PC-9 (cell line): ENCODE results near the gene RD3L. TPM values are rescaled to one million over a fixed set of nuclear protein-coding genes. Genes with fewer than 3 reads are reported as not detected.

Source experiments
- BruUV-seq: library from RNA; stranded (reverse); fragments of 400-500 nt; replicated peaks from 2 replicates; lab custom pipeline; 2021; lab: Mats Ljungman, UMichigan
- CTCF ChIA-PET: fragments of 300-600 bp; sonication (Branson Sonifier 250); formaldehyde crosslinking; loops from one replicate; lab custom pipeline; 2022; ENCODE audit warnings: antibody characterized with exemption; lab: Charles Lee
- POLR2A ChIA-PET: fragments of 300-600 bp; sonication (Branson Sonifier 250); formaldehyde crosslinking; loops from one replicate; lab custom pipeline; 2022; ENCODE audit warnings: antibody characterized with exemption; ENCODE audit not compliant: unreplicated experiment; lab: Charles Lee
- DNase-seq, 2 experiments: peaks; one replicate each; pipeline versions ENCODE4 v3.0.0 to v3.0.0-alpha.2; 2015 to 2022; ENCODE audit warnings: mixed read lengths in 1 of 2
- H2AFZ ChIP-seq: fragments of 200-600 bp; sonication (generic); 2 replicates; pipeline ENCODE4 v1.8.1; 2017; ENCODE audit warnings: antibody characterized with exemption
- H3F3A ChIP-seq: fragments of 200-600 bp; sonication (generic); 2 replicates; pipeline ENCODE4 v1.8.1; 2017; ENCODE audit warnings: antibody characterized with exemption, mild to moderate bottlenecking, low read depth; ENCODE audit not compliant: insufficient read depth
- H3K27ac ChIP-seq: fragments of 200-600 bp; sonication (generic); 2 replicates; pipeline ENCODE4 v1.6.1; 2016; ENCODE audit warnings: mixed run types
- H3K27me3 ChIP-seq: fragments of 200-600 bp; sonication (generic); 2 replicates; pipeline ENCODE4 v1.6.1; 2016; ENCODE audit warnings: low read depth, mixed run types; ENCODE audit not compliant: insufficient read depth
- H3K36me3 ChIP-seq: fragments of 200-600 bp; sonication (generic); 2 replicates; pipeline ENCODE4 v1.6.1; 2016; ENCODE audit warnings: low read depth, mixed run types
- H3K4me1 ChIP-seq: fragments of 200-600 bp; sonication (generic); replicated peaks from 2 replicates; pipeline ENCODE4 v1.6.1; 2016; ENCODE audit warnings: mixed run types; ENCODE audit not compliant: insufficient read depth
- H3K4me2 ChIP-seq: fragments of 200-600 bp; sonication (generic); 2 replicates; pipeline ENCODE4 v1.6.1; 2017; ENCODE audit warnings: mixed run types
- H3K4me3 ChIP-seq: fragments of 200-600 bp; sonication (generic); 2 replicates; pipeline ENCODE4 v1.6.1; 2016; ENCODE audit warnings: mixed run types
- H3K79me2 ChIP-seq: fragments of 200-600 bp; sonication (generic); 2 replicates; pipeline ENCODE4 v1.6.1; 2017; ENCODE audit warnings: low read depth, mixed run types
- H3K9me2 ChIP-seq: fragments of 200-600 bp; sonication (generic); 2 replicates; pipeline ENCODE4 v1.8.1; 2017; ENCODE audit warnings: mild to moderate bottlenecking; ENCODE audit not compliant: insufficient read depth
- H3K9me3 ChIP-seq: fragments of 200-600 bp; sonication (generic); 2 replicates; pipeline ENCODE4 v1.8.1; 2016; ENCODE audit warnings: low read depth; ENCODE audit not compliant: insufficient read depth
- H4K20me1 ChIP-seq: fragments of 200-600 bp; sonication (generic); 2 replicates; pipeline ENCODE4 v1.8.1; 2017; ENCODE audit not compliant: insufficient read depth
- EZH2 ChIP-seq: fragments of 200-600 bp; sonication (generic); IDR thresholded peaks from 2 replicates; pipeline ENCODE4 v1.8.0; 2017; ENCODE audit warnings: antibody characterized with exemption, low read depth
- intact Hi-C: fragments of 100-400 bp; cut with micrococcal nuclease; formaldehyde crosslinking; loops from one replicate; pipeline ENCODE4 v1.10.0; 2022; ENCODE audit not compliant: unreplicated experiment
- total RNA-seq: library from RNA; stranded (reverse); gene quantifications from 2 replicates; pipeline ENCODE4 v1.2.3, GENCODE V29; 2021
- TF ChIP-seq, protein P1 (sequence below): fragments of 200-600 bp; sonication (generic); conservative IDR thresholded peaks from 2 replicates; pipeline ENCODE4 v1.6.1; 2017; ENCODE audit warnings: mixed run types, antibody characterized with exemption, mild to moderate bottlenecking, moderate library complexity

RD3L gene
- total RNA-seq, 1 experiment from 2014 or later: not detected

DNA sequence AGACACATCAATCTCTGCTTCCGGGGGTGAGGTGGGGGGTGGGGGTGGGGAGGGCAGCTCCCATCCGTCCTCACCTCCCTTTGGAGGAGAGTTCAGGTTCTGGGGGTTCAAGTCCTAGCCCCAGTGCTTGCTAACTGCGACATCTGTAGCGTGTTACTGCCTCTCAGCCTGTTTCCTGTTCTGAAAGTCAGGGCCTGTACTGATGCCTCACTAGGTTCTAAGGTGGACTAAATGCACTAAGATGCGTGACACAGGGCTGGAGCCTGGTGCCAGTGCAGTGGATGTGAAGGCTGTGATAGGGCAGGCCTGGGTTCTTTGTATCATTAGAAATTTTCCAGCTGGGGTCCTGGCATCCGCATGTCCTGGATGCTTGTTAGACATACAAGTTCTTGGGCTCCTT is 31.3 kb downstream of the RD3L start:
- Histone ChIP-seq H3K79me2 (0 out of 2 replicates have a peak, but pooled peaks cover 12% of the 10 kb centered on the region), H3K36me3 (peaks cover 16% of the 10 kb centered on the region; the same call in 1 of the 2 replicates), H2AFZ (no peak overlapping the region), H3K4me3 (no peak overlapping the region), H3K27me3 (no peaks in the 10 kb centered on the region), H3K9me3 (no peaks in the 10 kb centered on the region), H3K4me1 (0 out of 2 replicates have a peak, but pooled peaks cover 3% of the 10 kb centered on the region), H3K4me2 (no peak overlapping the region), H3F3A (peaks cover 25% of the 10 kb centered on the region; the same call in 1 of the 2 replicates), H4K20me1 (peaks cover 27% of the 10 kb centered on the region), H3K9me2 (no peaks in the 10 kb centered on the region), H3K27ac (no peak overlapping the region)
- intact Hi-C loops: loop anchor here (1.0 kb wide), 3 partner anchors 69 to 339 kb away; no protein-coding TSS in a partner anchor
- ChIA-PET POLR2A (no interaction called here), CTCF (interaction anchor here (0.9 to 1.3 kb wide), 2 partner anchors 102 to 106 kb away, joined by 4 to 8 read pairs; no protein-coding TSS in a partner anchor)
- no peak for TF ChIP-seq EZH2
- TF ChIP-seq, protein P1, sequence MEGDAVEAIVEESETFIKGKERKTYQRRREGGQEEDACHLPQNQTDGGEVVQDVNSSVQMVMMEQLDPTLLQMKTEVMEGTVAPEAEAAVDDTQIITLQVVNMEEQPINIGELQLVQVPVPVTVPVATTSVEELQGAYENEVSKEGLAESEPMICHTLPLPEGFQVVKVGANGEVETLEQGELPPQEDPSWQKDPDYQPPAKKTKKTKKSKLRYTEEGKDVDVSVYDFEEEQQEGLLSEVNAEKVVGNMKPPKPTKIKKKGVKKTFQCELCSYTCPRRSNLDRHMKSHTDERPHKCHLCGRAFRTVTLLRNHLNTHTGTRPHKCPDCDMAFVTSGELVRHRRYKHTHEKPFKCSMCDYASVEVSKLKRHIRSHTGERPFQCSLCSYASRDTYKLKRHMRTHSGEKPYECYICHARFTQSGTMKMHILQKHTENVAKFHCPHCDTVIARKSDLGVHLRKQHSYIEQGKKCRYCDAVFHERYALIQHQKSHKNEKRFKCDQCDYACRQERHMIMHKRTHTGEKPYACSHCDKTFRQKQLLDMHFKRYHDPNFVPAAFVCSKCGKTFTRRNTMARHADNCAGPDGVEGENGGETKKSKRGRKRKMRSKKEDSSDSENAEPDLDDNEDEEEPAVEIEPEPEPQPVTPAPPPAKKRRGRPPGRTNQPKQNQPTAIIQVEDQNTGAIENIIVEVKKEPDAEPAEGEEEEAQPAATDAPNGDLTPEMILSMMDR: no peak
- no TSS peak for BruUV-seq
- no peak for DNase-seq

DNA sequence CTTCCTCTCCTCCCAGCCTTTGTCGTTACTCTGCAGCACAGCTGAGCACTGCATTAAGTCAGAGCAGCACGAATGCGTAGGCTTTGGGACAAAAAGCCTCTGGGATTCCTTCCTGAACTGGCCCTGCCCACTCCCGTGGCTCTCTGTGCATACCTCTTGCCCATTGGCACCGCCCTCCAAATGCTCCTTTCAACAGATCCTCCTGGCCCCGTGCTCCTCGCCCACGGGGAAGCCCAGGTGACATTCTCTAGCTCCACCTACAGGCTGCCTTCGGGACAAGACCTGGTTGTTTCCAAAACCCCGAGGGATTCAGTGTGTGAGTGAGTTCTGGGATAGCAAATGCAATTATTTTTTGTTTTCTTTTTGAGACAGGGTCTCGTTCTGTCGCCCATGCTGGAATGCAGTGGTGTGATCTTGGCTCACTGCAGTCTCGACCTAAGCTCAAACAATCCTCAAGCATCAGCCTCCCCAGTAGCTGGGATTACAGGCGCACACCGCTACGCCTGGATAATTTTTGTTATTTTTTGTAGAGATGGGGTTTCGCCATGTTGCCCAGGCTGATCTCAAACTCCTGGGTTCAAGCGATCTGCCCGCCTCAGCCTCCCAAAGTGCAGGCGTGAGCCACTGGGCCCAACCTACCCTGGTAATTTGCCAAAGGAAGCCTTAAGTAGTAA is 31.9 kb downstream of the RD3L start:
- DNase-seq: peak; percentile 84 to 93
- Histone ChIP-seq H3K9me2 (no peaks in the 10 kb centered on the region), H4K20me1 (peaks cover 22% of the 10 kb centered on the region), H3K36me3 (peaks cover 16% of the 10 kb centered on the region; the same call in 1 of the 2 replicates), H3K4me1 (0 out of 2 replicates have a peak, but pooled peaks cover 3% of the 10 kb centered on the region), H3K9me3 (no peaks in the 10 kb centered on the region), H3F3A (peaks cover 25% of the 10 kb centered on the region; the same call in 1 of the 2 replicates), H3K27me3 (no peaks in the 10 kb centered on the region), H2AFZ (no peak overlapping the region), H3K4me2 (peak overlapping the region; percentile 31), H3K27ac (no peak overlapping the region), H3K79me2 (0 out of 2 replicates have a peak, but pooled peaks cover 8% of the 10 kb centered on the region), H3K4me3 (no peak overlapping the region)
- no TSS peak for BruUV-seq
- ChIA-PET CTCF (interaction anchor here (0.9 to 1.3 kb wide), 2 partner anchors 102 to 106 kb away, joined by 4 to 8 read pairs; no protein-coding TSS in a partner anchor), POLR2A (no interaction called here)
- TF ChIP-seq, protein P1: peak; percentile 87
- TF ChIP-seq EZH2: no peak
- intact Hi-C loops: loop anchor here (1.0 kb wide), 3 partner anchors 70 to 338 kb away; no protein-coding TSS in a partner anchor

DNA sequence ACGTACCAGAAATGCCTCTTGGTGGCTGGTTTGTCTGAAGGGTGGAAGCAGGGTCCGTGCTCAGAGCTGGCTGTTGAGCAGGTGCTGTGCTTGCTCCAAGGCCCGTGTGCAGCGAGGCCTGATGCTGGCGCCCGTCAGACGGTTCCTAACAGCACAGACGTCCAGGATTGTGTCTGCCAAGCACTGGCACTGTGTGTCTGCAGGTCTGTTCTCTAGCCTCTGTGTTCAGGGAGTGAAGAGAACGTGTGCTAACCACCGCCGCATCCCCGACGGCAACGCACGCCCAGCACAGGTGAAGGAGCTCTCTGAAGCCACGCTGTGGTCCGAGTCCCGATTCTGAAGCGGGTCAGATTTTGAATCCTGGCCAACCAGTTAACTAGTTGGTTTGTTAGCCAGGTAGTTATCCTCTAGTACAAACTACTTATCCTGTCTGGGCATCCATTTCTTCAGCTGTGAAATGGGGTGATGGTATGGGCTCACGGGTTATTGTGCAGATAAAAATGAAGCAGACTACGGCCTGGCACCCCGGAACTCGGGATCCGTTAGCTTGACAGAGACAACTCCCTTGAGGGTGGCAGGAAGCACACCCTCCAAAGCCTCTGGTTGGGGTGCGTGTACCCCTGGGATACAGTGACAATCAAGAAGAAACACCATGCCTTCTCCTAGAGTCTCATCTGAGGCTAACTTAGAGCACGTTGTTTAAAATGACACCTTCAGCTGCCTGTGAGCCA is 32.6 kb downstream of the RD3L start:
- H2AFZ ChIP-seq: no peak overlapping the region
- H3K4me1 ChIP-seq: 0 out of 2 replicates have a peak, but pooled peaks cover 3% of the 10 kb centered on the region
- ChIA-PET POLR2A (no interaction called here), CTCF (interaction anchor here (0.9 to 1.3 kb wide), 2 partner anchors 101 to 105 kb away, joined by 4 to 8 read pairs; no protein-coding TSS in a partner anchor)
- intact Hi-C loops: loop anchor here (1.0 kb wide), 3 partner anchors 71 to 337 kb away; no protein-coding TSS in a partner anchor
- H4K20me1 ChIP-seq: peaks cover 14% of the 10 kb centered on the region; the same call in 1 of the 2 replicates
- no peak for DNase-seq
- H3K79me2 ChIP-seq: 0 out of 2 replicates have a peak, but pooled peaks cover 5% of the 10 kb centered on the region
- H3K27ac ChIP-seq: no peak overlapping the region
- H3K36me3 ChIP-seq: peaks cover 16% of the 10 kb centered on the region; the same call in 1 of the 2 replicates
- no peak overlapping the region for H3K4me3 ChIP-seq
- H3K9me3 ChIP-seq: no peaks in the 10 kb centered on the region
- TSS peak; percentile 4 for BruUV-seq
- peak overlapping the region; percentile 31 for H3K4me2 ChIP-seq
- TF ChIP-seq, protein P1: no peak
- TF ChIP-seq EZH2: no peak
- no peaks in the 10 kb centered on the region for H3K27me3 ChIP-seq
- peaks cover 25% of the 10 kb centered on the region; the same call in 1 of the 2 replicates for H3F3A ChIP-seq
- H3K9me2 ChIP-seq: no peaks in the 10 kb centered on the region
